HEK293 (cell line): ENCODE measurements around the gene MLXIPL.

Experiments used
- CTCF ChIP-seq: fragments of 450-650 bp; formaldehyde crosslinking; IDR thresholded peaks from 2 replicates; pipeline ENCODE4 v1.5.1; 2016; ENCODE audit warnings: missing biosample characterization, missing genetic modification characterization
- GLIS2 ChIP-seq: fragments of 450-650 bp; formaldehyde crosslinking; IDR thresholded peaks from 2 replicates; pipeline ENCODE4 v1.5.1; 2016; ENCODE audit warnings: missing biosample characterization, missing genetic modification characterization
- KLF16 ChIP-seq: fragments of 450-650 bp; formaldehyde crosslinking; IDR thresholded peaks from 2 replicates; pipeline ENCODE4 v1.5.1; 2017; ENCODE audit warnings: missing biosample characterization, missing genetic modification characterization
- SP2 ChIP-seq: fragments of 450-650 bp; formaldehyde crosslinking; IDR thresholded peaks from 2 replicates; pipeline ENCODE4 v1.5.1; 2016; ENCODE audit warnings: missing biosample characterization, missing genetic modification characterization
- TCF7L2 ChIP-seq: IDR thresholded peaks from 2 replicates; pipeline ENCODE4 v1.6.1; 2011; ENCODE audit warnings: low read depth, mild to moderate bottlenecking, inconsistent platforms, low read length, moderate library complexity, borderline replicate concordance
- ZBTB11 ChIP-seq: fragments of 450-650 bp; formaldehyde crosslinking; conservative IDR thresholded peaks from 2 replicates; pipeline ENCODE4 v1.5.1; 2016; ENCODE audit warnings: low read depth, missing biosample characterization, missing genetic modification characterization
- ZFP41 ChIP-seq: fragments of 450-650 bp; formaldehyde crosslinking; IDR thresholded peaks from 2 replicates; pipeline ENCODE4 v1.5.1; 2016; ENCODE audit warnings: missing biosample characterization, missing genetic modification characterization, borderline replicate concordance
- ZNF174 ChIP-seq: fragments of 450-650 bp; formaldehyde crosslinking; IDR thresholded peaks from 2 replicates; pipeline ENCODE4 v1.5.0; 2017; ENCODE audit warnings: missing biosample characterization, mild to moderate bottlenecking, missing genetic modification characterization
- ZNF510 ChIP-seq: fragments of 450-650 bp; formaldehyde crosslinking; IDR thresholded peaks from 2 replicates; pipeline ENCODE4 v1.5.1; 2018; ENCODE audit warnings: mild to moderate bottlenecking, missing genetic modification characterization, missing biosample characterization; ENCODE audit not compliant: insufficient replicate concordance
- ZNF548 ChIP-seq: fragments of 450-650 bp; formaldehyde crosslinking; IDR thresholded peaks from 2 replicates; pipeline ENCODE4 v1.5.1; 2016; ENCODE audit warnings: missing biosample characterization, missing genetic modification characterization
- ZNF654 ChIP-seq: fragments of 450-650 bp; formaldehyde crosslinking; IDR thresholded peaks from 2 replicates; pipeline ENCODE4 v1.5.1; 2016; ENCODE audit warnings: low read depth, missing biosample characterization, missing genetic modification characterization
- ZNF670 ChIP-seq: fragments of 450-650 bp; formaldehyde crosslinking; IDR thresholded peaks from 2 replicates; pipeline ENCODE4 v1.5.1; 2016; ENCODE audit warnings: missing biosample characterization, missing genetic modification characterization, low read depth
- ZSCAN18 ChIP-seq: fragments of 450-650 bp; formaldehyde crosslinking; IDR thresholded peaks from 2 replicates; pipeline ENCODE4 v1.5.1; 2016; ENCODE audit warnings: missing biosample characterization, missing genetic modification characterization
- TF ChIP-seq, protein P1 (sequence below): fragments of 450-650 bp; formaldehyde crosslinking; IDR thresholded peaks from 2 replicates; pipeline ENCODE4 v1.5.1; 2016; ENCODE audit warnings: missing biosample characterization, missing genetic modification characterization, low read depth

DNA sequence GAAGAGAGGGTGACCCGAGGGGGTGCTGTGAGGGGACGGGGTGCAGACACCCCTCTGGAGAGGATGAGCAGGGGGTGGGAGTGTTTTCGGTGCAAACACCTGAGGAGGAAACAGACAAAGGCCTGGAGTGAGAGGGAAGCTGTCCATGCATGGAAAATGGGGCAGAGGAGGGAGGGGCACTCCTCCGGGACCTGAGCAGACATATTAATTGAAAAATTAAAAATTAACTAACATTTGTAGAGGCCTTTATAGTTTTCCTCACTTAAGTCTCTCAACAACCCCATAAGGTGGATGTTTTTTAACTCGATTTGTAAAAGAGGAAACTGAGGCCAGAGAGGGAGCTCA, 44.5 kb upstream of the MLXIPL start:
- no peak for TF ChIP-seq CTCF
- TF ChIP-seq SP2 (tag by site-specific recombination), result no peak
- no peak for TF ChIP-seq KLF16
- TF ChIP-seq ZNF548, result no peak
- no peak for TF ChIP-seq ZNF670 (tag by site-specific recombination)
- TF ChIP-seq, protein P1, sequence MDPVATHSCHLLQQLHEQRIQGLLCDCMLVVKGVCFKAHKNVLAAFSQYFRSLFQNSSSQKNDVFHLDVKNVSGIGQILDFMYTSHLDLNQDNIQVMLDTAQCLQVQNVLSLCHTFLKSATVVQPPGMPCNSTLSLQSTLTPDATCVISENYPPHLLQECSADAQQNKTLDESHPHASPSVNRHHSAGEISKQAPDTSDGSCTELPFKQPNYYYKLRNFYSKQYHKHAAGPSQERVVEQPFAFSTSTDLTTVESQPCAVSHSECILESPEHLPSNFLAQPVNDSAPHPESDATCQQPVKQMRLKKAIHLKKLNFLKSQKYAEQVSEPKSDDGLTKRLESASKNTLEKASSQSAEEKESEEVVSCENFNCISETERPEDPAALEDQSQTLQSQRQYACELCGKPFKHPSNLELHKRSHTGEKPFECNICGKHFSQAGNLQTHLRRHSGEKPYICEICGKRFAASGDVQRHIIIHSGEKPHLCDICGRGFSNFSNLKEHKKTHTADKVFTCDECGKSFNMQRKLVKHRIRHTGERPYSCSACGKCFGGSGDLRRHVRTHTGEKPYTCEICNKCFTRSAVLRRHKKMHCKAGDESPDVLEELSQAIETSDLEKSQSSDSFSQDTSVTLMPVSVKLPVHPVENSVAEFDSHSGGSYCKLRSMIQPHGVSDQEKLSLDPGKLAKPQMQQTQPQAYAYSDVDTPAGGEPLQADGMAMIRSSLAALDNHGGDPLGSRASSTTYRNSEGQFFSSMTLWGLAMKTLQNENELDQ, result no peak
- TF ChIP-seq ZFP41, result no peak
- no peak for TF ChIP-seq ZNF654
- TF ChIP-seq ZNF174 (tag by site-specific recombination), result no peak
- TF ChIP-seq TCF7L2, result no peak
- no peak for TF ChIP-seq ZBTB11 (tag by site-specific recombination)
- no peak for TF ChIP-seq ZSCAN18
- TF ChIP-seq ZNF510 (tag by site-specific recombination), result no peak
- TF ChIP-seq GLIS2, result no peak
